Thoracic aorta (tissue), 2 donors: Measurements from ENCODE around the gene SNX25. TPM values are rescaled to one million over a fixed set of nuclear protein-coding genes. Genes with fewer than 3 reads are reported as not detected.

ENCODE experiments used
- ATAC-seq: fragments of 150-250 bp; one replicate; pipeline ENCODE4 v1.8.0; 2017; ENCODE audit warnings: low read depth; ENCODE audit not compliant: insufficient number of reproducible peaks, low FRiP score
- DNase-seq: peaks from one replicate; pipeline ENCODE4 v3.0.0-alpha.2; 2020; ENCODE audit warnings: low spot score
- H3K27ac ChIP-seq, 2 donors: fragments of 200-600 bp; sonication (generic); 1 replicate in 1 of 2; 2 replicates in 1 of 2; pipeline ENCODE4 v1.5.1; 2016; ENCODE audit warnings: mild to moderate bottlenecking in 2 of 2, moderate library complexity in 2 of 2
- H3K27me3 ChIP-seq: fragments of 200-600 bp; sonication (generic); replicated peaks from 2 replicates; pipeline ENCODE4 v1.6.0; 2016; ENCODE audit warnings: mild to moderate bottlenecking; ENCODE audit not compliant: insufficient read depth
- H3K36me3 ChIP-seq: fragments of 200-600 bp; sonication (generic); one replicate; pipeline ENCODE4 v1.5.1; 2016
- H3K4me1 ChIP-seq, 2 donors: fragments of 200-600 bp; sonication (generic); 1 replicate in 1 of 2; 2 replicates in 1 of 2; pipeline versions ENCODE4 v1.5.1 to v1.6.0; 2016; ENCODE audit warnings: low read depth in 2 of 2, mild to moderate bottlenecking in 1 of 2; ENCODE audit not compliant: control insufficient read depth in 1 of 2
- H3K4me3 ChIP-seq: fragments of 200-600 bp; sonication (generic); 2 replicates; pipeline ENCODE4 v1.5.1; 2016; ENCODE audit warnings: mild to moderate bottlenecking
- H3K9me3 ChIP-seq: fragments of 200-600 bp; sonication (generic); 2 replicates; pipeline ENCODE4 v1.5.1; 2016
- CTCF ChIP-seq: fragments of 200-600 bp; sonication (generic); IDR thresholded peaks from one replicate; pipeline ENCODE4 v1.5.1; 2019; ENCODE audit warnings: antibody characterized with exemption
- total RNA-seq, 2 donors: library from RNA; depleted of rRNA; stranded (reverse); fragments of >200 nt; gene quantifications; one replicate each; pipeline versions ENCODE4 v1.1.0 to v1.2.3, GENCODE V29; 2016

SNX25 gene
- total RNA-seq, 2 donors from 2014 or later = 31.3 to 38.0 TPM

- no peak for DNase-seq
Observed at GRCh38 chr4:185304944-185305690, 95.7 kb downstream of the SNX25 start.

DNA sequence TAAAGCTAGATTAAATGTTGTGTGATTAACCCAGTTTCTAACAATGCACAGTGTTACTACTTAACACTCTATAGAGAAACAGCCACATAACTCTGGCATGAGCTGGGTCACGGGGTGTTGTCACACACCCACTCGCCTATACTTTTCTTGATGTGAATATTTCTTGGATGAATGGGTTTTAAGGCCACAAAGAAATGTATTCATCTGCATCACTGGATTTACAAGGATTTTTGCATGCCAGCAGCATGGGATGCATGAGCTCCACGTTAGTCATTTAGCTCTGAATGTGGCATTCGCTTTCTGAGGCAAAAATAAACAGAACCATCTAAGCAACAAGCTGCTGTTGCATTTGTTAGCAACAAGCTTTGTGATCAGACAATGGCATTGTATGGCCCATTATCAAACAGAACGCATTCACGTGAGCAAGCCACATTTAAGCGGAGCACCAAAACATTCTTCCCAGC is 96.6 kb downstream of the SNX25 start:
- Histone ChIP-seq H3K4me3 (no peak overlapping the region), H3K36me3 (peaks cover 4% of the 10 kb centered on the region), H3K27ac (peak overlapping the region in 1 of 2 donors; percentile 33), H3K4me1 (peaks cover 3 to 25% of the 10 kb centered on the region in 2 donors), H3K9me3 (no peaks in the 10 kb centered on the region), H3K27me3 (no peaks in the 10 kb centered on the region)
- TF ChIP-seq CTCF = no peak
- ATAC-seq (no peak), DNase-seq (no peak)

More at GRCh38 chr4:185304944-185305690, 95.7 kb downstream of the SNX25 start:
- no peak for ATAC-seq
- peaks cover 3 to 25% of the 10 kb centered on the region in 2 donors for H3K4me1 ChIP-seq
- peak overlapping the region in 1 of 2 donors; percentile 33 for H3K27ac ChIP-seq
- TF ChIP-seq CTCF = peak; percentile 19
- no peaks in the 10 kb centered on the region for H3K9me3 ChIP-seq
- no peaks in the 10 kb centered on the region for H3K27me3 ChIP-seq
- H3K4me3 ChIP-seq = no peak overlapping the region
- H3K36me3 ChIP-seq = no peaks in the 10 kb centered on the region

- no peak overlapping the region for H3K4me3 ChIP-seq
- peaks cover 9% of the 10 kb centered on the region for H3K36me3 ChIP-seq
- H3K27ac ChIP-seq = peak overlapping the region in 1 of 2 donors; percentile 33
- H3K27me3 ChIP-seq = no peaks in the 10 kb centered on the region
- ATAC-seq = no peak
- no peak for TF ChIP-seq CTCF
- H3K9me3 ChIP-seq = no peaks in the 10 kb centered on the region
- DNase-seq = no peak
- peaks cover 3 to 25% of the 10 kb centered on the region in 2 donors for H3K4me1 ChIP-seq
Observed at GRCh38 chr4:185307136-185307950, 97.9 kb downstream of the SNX25 start.

DNA sequence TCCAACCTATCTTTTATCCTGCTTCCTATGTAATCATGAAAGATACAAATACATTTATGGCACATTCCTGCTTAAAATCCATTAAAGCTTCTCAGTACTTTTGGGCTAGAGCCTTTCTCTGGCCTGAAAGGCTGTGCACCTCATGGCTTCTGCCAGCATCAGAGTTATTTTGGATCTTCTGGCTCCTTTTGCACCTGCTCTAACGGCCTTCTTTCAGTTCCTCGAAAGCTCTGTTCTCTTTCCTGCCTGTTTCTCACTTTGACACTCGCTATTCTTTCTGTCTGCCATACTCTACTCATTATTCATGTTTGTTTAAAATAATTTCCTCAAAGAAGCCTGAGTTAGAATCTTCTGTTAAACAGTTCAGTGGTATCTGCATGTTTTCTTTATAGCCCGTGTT is 100.4 kb downstream of the SNX25 start:
- DNase-seq (no peak), ATAC-seq (no peak)
- H3K4me3 ChIP-seq = no peak overlapping the region
- peaks cover 3 to 20% of the 10 kb centered on the region in 2 donors for H3K4me1 ChIP-seq
- H3K36me3 ChIP-seq = peaks cover 14% of the 10 kb centered on the region
- no peak overlapping the region for H3K27ac ChIP-seq
- no peaks in the 10 kb centered on the region for H3K9me3 ChIP-seq
- no peak for TF ChIP-seq CTCF
- no peaks in the 10 kb centered on the region for H3K27me3 ChIP-seq
